GM03348 (cell line): ENCODE results near the gene OR52K2.
"Not testable (repeated sequence)": the region's sequence is repeated elsewhere in the genome, so short reads cannot be mapped to it uniquely, and the experiment has no call there.

Experiments used
- DNase-seq: peaks from one replicate; pipeline ENCODE4 v3.0.0; 2012; ENCODE audit warnings: low spot score

OR52K2 gene

DNA sequence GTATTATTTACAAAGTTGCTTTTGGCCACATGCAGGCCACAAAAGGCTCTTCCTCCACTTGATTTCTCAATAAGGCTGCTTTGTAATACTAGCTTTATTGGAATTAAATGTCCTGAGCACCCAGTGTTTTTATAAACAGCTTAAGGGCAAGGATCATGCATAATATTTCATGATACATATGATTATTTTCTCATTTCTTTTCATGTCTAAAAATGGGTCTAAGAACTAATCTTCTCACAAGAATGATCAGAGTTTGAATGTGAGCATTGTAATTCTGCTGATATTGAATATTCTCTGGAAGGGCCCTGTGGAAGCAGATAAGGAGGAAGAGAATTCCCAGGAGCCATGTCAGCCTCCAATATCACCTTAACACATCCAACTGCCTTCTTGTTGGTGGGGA lies at the start of gene OR52K2:
OR52K2 (plus strand) TSS at position 301 of the 400 bp plus-strand sequence; CDS start at position 346, 45 bp downstream.
- no peak for DNase-seq

DNA sequence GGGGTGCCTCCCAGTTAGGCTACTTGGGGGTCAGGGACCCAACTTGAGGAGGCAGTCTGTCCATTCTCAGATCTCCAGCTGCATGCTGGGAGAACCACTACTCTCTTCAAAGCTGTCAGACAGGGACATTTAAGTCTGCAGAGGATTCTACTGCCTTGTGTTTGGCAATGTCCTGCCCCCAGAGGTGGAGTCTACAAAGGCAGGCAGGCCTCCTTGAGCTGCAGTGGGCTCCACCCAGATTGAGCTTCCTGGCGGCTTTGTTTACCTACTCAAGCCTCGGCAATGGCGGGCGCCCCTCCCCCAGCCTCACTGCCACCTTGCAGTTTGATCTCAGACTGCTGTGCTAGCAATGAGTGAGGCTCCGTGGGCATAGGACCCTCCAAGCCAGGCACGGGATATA lies 42.9 kb upstream of the OR52K2 start:
- DNase-seq = not testable (repeated sequence)

DNA sequence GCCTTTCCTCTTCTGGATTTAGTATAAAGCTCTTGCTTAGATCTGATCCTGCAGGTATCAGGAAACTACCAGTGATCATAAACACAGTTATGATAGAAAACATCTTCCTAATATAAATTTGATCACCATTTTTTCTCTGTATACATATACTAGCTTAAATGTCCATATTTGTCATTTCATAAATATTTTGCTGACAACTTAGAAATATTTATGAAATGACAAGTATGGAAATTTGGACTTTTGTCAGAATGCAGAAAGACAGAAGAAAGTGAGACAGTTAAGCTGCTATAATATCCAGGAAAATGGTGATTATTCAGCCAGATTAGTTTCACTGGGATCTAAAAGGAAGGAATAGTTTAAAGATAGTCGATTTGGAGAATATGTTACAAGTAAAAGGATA lies 32.8 kb upstream of the OR52K2 start:
- DNase-seq = no peak

DNA sequence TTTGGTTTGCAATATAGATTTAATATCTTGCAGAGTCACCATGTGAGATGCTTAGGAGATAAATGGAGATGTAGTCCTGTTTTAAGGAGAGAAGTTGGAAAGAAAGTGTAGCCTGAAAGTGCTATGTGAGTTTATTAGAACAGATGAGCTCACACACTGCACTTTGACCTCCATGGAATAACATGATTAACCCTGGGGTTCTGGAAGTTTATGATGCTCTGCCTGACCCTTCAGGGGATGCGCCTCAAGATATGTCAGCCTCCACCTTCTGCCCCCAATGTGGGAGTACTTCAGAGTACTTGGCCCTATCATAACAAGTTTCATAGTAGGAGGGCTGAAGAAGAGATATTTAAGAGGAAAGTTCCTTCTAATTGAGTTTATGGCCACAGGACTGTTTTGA lies 32.3 kb upstream of the OR52K2 start:
- DNase-seq = no peak

DNA sequence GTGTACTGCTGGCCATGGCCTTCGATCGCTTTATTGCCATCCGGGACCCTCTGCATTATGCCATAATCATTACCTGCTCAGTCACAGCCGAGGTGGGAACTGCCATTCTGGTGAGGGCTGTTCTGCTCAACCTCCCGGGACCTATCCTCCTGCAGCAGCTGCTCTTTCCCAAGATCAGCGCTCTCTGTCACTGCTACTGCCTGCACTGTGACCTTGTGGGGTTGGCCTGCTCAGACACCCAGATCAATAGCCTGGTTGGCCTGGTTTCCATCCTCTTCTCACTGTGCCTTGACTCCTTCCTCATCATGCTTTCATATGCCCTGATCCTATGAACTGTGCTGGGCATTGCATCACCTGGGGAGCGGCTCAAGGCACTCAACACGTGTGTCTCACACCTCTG lies 30.7 kb upstream of the OR52K2 start:
- no peak for DNase-seq

DNA sequence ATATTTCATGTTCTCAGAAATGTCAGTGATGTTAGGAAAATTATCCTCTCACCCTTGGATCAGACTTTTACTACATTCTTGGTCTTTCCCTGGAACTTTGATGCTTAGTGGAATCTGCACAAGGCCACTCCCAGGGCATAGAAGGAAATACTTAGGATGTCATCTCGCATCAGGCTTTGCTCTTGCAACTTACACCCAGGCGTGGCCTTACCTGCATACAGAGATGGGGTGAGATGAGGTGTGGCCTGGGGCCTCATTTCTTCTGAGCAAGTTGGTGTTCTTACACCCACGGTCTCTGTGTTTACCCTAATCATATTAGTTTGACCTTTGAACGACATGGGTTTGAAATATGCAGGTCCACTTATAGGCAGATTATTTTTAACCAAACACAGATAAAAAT lies 19.0 kb upstream of the OR52K2 start:
- DNase-seq = no peak

DNA sequence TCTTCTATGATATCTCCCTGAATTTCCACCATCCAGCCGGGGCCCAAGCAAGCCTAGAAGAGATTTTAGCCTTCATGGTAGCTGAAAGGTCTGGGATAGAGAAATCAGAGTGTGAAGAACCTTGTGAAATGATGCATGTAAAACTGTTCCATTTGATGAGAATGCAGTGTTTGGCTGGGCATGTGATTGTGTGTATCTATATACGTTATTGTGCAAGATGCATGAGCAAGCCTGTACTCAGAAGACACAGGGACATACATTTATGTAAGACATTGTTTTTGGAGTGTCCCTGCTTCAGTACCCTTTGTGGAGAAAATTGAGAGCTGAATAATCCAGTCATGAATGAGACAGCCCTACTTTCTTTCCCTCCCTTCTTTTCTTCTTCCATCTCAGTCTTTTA lies 15.2 kb upstream of the OR52K2 start:
- DNase-seq = no peak

DNA sequence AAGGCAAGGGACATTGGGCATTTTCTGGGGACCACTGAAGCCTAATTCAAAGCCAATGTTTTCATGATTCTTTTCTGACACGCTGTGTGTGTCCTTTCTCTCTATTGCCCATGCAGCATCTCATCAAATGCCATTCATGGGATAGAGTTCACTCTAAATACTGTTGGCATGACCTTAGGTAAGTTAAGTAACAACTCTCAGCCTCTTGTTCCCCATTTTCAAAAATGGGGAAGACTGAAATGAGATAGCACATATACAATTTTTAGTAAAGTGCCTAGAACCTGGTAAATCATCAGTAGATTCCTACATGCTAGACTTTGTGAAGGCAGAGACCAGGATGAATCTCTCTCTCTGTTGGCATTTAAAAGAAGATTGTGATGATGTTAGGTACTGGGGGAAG lies 12.7 kb upstream of the OR52K2 start:
- no peak for DNase-seq

DNA sequence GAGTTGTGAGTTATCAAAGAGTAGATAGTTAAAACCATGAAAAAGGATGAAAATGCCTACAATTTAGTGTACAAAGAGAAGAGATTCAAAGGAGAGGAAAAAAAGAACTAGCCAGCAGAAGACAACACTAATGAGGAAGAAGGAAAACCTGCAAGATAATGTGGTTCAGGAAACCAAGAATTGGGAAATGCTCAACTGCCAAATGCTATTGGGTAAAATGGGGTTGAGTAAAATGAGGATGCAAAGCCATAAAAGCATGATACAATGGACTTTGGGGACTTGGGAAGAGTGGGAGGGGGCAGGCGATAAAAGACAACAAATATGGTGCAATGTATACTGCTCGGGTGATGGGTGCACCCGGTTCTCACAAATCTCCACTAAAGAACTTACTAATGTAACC lies 7.6 kb upstream of the OR52K2 start:
- no peak for DNase-seq

DNA sequence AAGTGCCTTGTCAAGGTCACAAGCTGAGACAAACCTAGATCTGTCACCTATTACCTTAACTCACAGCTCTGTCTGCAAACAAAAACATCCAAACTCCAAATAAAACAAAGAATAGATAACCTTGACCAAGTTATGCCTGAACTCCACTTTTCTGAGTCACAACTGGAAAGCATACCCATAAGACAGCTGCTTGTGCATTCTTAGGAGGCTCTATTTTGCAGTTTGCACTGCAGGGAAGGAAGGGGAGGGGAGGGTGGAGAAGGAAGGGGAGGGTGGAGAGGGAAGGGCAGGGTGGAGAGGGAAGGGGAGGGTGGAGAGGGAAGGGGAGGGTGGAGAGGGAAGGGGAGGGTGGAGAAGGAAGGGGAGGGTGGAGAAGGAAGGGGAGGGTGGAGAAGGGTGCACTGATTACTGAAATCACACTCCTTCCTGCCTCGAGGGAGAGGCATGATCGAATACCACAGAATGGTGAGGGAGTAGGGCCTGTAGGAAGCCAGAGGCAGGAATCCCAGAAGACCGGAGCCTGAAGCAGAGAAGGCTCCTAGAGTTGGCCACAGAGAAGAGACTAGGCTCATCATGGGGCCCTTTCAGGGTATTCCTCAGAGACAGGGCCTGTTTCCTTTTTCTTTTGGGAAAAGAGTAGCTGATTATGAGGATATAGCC lies 5.7 kb upstream of the OR52K2 start:
- no peak for DNase-seq

DNA sequence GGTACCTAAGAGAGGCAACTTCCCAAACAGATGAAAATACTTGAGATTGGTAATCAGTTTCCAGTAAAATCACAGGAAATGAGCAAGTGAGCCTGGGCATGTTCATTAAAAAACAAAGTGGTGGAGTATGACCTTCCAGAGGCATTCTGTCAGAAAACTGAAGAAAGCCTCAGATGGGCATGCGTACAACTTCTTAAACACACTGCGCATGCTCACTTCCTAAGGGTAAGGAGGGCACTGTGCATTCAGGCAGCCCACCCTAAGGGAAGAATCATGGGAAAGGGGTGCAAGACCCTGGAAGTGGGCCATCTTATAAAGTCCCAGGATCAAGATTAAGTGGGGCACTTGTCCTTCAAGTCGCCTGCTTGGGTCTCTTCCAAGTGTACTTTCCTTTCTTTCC lies 4.0 kb downstream of the OR52K2 start:
- DNase-seq = no peak

DNA sequence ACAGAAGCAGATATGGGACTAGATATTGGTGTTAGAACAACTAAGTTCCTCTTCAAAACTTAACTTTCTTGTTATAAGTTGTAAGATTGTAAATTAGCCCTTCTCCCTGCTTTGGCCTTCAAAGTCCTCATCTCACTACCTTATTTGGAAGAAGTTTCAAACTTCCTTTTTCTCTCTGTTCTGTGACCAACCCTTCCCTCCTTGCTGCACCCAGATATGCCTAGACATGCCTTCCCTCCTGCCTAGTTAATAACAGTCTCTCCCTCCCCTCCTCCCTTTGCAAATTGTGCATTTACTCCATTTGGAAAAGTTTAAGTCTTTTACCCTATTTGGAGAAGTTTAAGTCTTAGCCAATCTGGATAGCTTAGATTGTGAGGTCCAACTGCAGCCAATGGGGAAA lies 4.9 kb downstream of the OR52K2 start:
- no peak for DNase-seq

DNA sequence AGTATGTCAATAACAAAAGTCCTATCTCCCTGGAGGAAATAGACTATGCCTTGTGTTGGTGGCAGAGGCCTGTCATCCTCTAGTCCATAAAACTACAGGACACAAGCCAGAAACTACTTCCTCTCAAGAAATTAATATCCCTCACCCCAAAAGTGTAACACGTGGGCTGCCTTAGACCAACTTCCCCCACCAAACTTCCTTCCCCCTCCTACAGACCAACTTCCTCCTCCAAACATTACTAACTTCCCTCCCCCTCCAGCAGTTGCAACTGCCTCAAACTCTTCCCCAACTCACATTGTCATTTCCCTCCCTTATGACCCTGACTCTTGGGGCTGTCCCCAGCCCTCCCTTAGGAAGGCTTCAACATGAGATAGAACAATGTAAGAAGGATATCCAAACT lies 6.3 kb downstream of the OR52K2 start:
- no peak for DNase-seq

DNA sequence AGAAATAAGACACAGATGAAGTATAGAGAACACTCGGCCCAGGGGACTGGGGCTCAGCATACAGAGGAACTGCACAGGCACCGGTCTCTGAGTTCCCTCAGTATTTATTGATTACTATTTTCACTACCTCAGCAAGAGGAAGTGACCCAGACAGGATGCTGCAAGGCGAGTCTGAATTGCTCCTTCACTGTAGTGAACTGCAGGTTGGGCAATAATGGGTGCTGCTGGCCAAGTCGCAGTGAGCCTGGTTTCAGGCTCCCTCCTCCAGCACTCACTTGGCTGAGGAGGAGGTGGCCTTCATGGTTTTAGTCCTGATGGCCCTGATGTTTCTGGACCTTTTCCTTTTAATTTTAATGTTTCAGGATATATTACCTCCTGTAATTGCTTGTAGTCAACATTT lies 10.4 kb downstream of the OR52K2 start:
- DNase-seq = no peak

DNA sequence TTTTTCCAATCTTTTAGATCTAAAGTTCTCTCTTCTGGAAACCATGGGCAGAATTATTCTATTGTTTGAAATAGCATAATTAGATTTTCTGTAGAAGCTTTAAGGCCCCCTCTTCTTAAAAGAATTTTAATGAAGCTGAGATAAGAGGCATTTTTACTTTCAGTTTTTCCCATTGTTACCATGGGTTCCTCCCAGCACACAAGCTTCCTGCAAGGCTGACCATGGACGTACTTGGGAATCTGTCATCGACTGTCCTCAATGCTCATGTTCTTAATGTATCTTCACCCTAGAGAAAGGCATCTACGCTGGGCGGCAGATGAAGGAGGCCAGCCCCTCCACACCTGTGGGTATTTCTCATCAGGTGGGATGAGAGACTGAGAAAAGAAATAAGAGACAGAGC lies 11.1 kb downstream of the OR52K2 start:
- DNase-seq = no peak

DNA sequence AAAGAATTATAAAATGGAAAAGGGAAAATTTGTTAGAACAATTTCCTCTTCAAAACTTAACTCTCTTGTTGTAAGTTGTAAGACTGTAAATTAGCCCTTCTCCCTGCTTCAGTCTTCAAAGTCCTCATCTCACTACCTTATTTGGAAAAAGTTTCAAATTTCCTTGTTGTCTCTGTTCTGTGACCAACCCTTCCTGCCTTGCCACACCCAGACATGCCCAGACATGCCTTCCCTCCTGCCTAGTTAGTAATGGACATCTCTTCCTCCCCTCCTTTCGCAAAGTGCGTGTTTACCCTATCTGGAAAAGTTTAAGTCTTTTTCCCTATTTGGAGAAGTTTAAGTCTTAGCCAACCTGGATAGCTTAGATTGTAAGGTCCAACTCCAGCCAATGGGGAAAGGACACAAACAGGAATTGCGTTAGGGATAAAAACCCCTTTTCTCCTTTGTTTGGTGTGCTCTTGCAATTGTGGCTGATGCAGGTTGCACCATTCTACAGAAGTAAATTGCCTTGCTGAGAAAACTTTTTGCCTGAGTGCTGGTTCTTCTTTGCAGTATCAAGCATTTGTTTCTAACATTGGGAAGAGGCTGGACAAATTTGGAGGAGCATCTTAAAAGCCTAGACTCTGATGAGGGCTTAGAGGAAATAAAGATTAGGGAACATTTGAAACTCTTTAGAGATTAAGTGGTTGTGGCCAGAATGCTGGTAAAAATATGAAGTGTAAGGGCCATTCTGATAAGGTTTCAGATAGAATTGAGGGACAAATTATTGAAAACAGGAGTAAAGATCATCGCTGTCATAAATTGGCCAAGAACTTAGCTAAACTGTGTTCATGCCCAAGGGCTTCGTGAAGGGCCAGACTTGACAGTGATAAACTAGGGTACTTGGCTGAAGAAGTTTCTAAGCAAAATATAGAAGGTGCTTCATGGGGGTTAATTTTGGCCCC lies 15.4 kb downstream of the OR52K2 start:
- no peak for DNase-seq

DNA sequence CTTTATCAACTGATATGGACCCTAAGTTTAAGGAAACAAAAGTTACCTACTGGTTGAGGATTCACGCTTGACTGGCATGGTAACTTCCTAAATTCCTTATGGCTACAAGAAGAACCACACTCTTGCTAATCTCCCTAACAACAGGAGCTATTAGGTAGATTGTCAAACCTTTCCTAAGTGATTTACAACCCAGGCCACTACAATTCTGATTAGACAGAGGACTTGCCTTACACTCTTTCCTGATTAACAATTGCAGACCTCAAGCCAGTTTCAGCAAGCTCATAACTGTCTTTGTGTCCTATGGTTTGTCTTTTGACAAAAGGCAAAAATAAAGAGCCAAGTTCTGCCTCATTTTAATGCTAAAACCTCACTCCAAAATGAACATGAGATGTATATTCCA lies 16.3 kb downstream of the OR52K2 start:
- no peak for DNase-seq

DNA sequence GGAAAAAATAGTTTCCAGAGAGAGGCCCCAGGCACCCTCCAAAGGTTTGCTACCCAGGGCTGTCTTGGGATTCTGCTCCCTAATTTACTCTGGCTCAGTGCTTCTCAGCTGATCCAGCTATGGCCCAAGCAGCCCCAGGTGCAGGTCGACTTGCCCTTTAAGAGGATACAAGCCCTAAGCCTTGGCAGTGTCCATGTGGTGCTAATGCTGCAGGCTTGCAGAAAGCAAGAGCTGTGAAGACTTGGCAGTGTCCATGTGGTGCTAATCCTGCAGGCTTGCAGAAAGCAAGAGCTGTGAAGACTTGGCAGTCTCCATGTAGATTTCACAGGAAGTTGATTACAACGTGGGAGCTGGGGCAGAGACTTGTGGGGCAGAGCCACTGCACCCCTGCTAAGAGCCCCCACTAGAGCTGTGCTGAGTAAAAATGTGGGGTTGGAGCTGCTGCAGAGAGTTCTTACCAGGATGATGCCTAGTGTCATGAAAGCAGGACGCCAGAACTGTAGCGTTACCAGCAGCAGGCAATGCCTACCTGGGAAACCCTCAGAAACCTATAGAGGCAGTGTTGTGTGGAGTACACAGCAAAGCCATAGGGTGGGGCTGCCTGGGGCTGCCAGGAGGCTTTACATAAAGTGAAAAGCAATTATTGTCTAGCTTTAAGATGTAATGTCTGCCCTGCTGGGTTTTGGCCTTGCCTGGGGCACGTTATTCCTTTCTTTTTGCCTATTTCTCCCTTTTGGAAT lies 17.2 kb downstream of the OR52K2 start:
- DNase-seq = no peak

DNA sequence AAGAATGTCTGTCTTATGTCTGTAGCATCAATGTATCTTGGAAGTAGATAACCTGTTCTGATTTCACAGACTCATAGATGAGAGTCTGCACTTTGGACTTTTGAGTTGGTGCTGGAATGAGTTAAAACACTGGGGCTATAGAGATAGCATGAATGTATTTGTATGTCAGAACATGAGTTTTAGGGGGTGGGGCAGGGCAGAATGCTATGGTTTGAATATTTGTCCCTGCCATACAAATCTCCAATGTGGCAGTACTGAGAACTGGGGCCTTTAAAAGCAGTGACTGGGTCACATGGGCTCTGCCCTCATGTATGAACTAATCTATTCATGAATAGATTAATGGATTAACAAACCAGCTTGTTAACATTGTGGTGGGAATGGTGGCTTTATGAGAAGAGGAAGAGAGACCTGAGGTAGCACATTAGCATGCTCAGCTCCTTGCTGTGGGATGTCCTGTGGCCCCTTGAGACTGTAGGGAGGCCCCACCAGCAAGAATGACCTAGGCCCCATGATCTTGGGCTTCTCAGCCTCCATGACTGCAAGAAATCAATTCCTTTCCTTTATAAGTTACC lies 17.9 kb downstream of the OR52K2 start:
- DNase-seq = no peak

DNA sequence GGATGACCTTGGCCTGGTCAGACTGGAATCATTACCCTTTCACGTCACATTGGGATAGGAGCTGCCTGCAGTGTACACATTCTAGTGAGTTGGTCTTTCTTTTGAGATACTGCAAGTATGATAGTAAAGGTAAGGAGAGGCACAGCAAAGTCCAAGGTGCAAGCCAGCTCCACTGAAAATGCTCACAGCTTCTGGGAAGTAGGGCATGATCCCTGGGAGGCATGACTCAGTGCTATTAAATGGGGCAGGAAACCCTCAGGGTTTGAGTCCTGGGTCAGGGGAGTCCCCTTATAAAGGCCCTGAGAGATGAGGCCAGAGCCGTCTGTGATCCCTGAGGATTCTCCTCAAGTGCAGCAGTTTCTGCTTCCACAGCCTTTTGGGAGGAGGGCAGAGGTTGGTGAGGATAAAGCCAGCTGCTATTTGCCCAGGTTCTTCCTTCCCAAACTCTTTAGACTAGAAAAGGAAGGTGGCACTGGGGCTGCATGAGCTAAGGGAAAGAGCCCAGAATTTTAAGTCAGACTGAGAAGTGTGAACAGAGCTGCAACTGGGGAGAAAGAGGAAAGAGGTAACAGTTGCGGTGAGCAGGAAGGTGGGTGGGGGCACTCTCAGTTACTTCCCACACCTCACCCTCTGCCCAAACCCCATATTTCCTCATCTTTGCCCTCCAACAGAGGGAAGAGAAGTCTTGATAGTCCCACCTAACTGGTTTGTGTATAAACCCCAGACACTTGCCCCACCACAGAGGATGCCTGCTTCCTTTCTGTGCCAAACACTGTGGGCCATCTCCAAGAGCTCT lies 18.9 kb downstream of the OR52K2 start:
- DNase-seq = no peak

DNA sequence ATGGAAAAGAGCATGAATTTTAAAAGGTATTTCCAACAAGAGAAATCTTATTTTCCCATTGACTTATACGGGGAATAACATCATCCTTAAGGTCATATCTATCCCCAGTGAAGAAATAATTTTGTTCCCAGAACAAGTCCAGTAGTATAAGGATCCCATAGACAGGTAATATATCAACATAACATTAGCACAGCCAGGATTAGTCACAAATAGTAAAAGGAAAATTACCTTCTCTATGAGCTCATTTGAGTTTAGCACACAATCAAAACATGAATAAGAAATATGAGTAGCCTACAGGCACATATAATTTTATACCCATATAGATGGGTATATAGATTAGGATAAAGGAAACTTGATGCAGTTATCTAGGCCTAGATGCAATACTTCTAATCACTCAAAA lies 30.5 kb downstream of the OR52K2 start:
- no peak for DNase-seq
